RPMI8226 (cell line): Measurements from ENCODE around the gene THBS4.

Source experiments
- DNase-seq: peaks from one replicate; pipeline ENCODE4 v3.0.0-alpha.2; 2015

THBS4 gene

GRCh38 chr5:80122579-80122978 is 87.4 kb downstream of the THBS4 start:
- DNase-seq, result no peak

GRCh38 chr5:80124121-80124918 is 89.2 kb downstream of the THBS4 start:
- no peak for DNase-seq

GRCh38 chr5:80125022-80125961 is 90.1 kb downstream of the THBS4 start:
- DNase-seq, result peak; percentile 49

- peak; percentile 54 for DNase-seq
Observed at GRCh38 chr5:80125962-80126480, 90.9 kb downstream of the THBS4 start.

- no peak for DNase-seq
Observed at GRCh38 chr5:80127116-80127552, 92.0 kb downstream of the THBS4 start.

- no peak for DNase-seq
Observed at GRCh38 chr5:80128141-80128540, 93.0 kb downstream of the THBS4 start.

GRCh38 chr5:80129146-80129545 is 94.0 kb downstream of the THBS4 start:
- DNase-seq, result no peak
